ENCODE results near the gene MMD2.

Gene MMD2

DNA sequence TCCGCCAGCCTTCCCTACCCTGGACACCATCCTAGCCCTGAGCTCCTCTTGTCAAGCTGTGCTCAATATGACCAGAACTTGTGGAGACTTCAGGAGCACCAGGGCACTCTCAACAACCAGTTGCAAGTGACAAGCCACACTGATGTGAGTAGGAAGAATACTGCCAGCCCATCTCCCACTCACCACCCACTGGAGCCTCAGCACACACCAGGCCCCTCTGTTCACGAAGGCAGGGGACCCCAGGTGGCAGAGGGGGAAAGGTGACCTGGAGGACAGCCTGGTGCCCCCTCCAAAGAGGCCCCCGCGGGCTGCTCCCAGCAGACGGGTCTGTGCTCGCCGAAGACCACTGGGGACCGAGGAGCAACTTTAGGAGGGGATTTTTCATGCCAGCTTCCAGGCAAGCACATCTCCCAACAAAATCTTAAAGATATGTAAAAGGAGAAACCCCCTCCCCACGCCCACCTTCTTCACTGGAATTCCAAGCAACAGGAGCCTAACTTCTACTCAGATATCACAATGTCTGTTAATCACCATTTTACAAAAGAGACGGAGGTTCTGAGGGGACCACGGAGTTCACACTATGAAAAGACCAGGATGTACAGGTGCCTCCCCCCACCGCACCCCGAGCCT lies 1.0 kb downstream of the MMD2 start:
- DNase-seq = no peak

DNA sequence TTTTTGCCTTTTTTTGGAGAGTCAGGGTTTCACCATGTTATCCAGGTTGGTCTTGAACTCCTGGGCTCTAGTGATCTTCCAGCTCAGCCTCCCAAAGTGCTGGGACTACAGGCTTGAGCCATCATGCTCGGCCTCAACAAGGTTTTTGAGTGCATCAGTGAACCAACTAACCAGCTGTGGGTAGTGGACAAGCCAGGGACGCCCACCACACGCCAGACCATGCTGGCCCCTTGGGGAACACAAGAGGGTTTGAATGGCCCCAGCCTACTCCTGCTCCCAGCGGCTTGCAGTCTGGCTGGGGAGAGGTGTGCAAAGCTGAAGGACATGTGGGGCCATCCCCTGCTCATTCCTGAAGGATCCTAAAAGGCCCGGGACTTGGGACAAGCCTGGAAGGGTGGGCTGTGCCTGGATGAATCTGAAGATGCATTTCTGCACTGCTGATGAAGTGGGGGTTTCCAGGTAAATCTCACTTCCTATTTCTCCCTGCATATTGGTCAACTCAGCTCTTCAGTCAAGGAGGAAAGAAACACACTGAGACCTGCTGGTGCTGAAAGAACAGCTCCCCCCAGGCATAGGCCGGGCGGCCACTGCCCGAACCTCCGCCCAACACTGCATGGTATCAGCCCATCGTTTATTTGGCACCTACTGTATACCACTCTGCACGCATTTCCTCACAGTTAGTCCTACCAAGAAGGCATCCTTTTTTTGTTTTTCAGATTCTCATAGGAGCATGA lies 6.9 kb downstream of the MMD2 start:
- DNase-seq = no peak

DNA sequence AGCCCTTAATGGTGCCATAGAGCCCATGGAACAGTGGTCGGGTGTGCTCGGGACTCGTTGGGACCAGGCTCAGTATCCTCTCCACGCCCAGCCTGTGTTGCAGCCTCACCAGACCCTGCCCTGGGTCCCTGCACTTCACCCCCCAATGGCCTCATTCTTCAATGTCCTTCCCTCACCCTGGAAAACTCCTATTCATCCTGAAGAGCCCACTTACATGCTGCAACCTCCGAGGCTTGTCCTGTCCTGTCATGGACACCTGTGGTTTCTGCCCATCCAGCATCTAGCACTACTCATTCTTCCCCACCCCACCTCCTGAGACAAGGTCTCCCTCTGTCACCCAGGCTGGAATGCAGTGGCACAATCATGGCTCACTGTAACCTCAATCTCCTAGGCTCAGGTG lies 7.7 kb downstream of the MMD2 start:
- no peak for DNase-seq

DNA sequence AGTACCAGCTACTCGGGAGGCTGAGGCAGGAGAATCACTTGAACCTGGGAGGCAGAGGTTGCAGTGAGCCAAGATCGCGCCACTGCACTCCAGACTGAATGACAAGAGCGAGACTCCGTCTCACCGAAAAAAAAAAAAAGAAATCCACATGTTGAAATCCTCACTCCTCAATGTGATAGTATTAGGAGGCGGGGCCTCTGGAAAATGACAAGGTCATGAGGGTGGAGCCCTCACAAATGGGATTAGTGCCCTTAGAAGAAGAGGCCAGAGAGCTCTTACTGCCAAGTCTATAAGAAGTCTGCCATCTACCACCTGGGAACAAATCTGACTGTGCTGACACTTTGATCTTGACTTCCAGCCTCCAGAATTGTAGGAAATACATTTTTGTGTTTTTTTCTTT lies 10.6 kb downstream of the MMD2 start:
- no peak for DNase-seq

DNA sequence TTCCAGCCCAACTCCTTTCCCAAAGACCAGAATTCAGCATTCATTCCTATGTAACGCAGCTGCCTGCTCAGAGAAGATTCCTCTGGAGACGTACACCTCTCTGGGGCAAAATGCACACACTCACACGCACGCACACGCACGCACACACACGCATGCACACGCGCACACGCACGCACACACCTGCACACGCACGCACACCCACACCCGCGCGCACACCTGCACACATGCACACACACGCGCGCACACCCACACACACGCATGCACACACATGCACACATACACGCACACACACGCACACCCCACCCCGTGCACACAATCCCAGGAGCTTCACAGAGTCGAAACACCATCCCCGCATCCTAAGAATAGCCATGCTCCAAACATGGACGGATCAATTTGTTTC lies 13.0 kb downstream of the MMD2 start:
- no peak for DNase-seq

DNA sequence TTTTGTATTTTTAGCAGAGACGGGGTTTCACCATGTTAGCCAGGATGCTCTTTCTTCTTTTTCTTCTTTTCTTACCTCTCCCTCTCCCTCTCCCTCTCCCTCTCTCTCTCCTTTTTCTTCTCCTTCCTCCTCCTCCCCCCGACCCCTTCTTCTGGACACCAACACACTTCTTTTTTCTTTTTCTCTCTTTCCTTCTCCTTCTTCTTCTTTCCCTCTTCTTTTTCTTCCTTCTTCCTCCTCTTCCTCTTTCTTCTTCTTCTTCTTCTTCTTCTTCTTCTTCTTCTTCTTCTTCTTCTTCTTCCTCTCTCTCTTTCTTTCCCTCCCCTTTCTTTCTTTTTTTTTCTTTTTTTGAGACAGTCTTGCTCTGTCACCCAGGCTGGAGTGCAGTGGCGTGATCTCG lies 14.0 kb downstream of the MMD2 start:
- no peak for DNase-seq

DNA sequence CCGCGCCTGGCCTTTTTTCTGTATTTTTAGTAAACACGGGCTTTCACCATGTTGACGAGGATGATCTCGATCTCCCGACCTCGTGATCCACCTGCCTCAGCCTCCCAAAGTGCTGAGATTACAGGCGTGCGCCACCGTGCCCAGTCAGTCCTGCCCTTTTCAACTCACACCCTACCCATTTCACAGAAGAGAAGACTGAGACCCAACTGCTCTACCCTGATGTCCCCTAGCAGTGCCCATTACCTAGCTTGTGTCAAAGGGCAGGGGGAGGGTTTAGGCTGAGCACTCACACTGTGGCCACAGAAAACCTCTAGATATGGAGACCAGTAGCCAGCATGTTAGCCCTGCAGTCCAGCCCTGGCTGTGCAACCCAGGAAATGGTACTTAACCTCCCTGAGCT lies 15.7 kb downstream of the MMD2 start:
- DNase-seq = no peak

DNA sequence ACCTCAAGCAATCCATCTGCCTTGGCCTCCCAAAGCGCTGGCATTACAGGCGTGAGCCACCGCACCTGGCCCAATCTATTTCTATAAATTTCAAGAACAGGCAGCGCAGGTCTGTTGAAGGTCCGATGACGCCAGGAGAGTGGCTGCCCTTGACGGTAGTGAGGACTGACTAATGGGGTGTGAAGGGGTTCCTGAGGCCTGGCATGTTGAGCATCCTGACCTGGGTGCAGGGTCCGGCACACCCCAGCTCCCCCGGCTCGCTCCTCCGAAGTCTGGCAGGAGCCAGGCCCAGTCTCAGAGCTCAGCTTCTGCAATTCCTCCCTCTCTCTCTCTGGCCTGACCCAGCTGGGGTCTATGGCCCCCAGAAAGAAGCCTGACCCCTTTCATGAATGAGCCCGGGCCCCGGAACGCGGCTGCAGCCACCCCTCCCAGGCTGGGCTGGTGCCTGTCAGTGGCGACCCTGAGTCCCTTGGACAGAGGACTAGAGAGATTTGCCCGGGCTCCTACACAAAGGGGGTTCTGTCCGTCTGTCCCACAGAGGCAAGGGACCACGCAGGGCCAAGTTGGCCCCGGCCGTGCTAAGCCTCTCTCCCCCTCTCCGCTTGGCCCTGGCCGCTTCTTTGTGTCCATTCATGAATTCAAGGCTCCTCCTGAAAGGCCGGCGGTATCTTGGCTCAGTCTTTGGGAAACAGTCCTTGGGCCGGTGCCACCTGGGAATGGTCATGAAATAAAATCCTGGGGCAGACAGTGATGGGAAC lies 18.8 kb downstream of the MMD2 start:
- no peak for DNase-seq

DNA sequence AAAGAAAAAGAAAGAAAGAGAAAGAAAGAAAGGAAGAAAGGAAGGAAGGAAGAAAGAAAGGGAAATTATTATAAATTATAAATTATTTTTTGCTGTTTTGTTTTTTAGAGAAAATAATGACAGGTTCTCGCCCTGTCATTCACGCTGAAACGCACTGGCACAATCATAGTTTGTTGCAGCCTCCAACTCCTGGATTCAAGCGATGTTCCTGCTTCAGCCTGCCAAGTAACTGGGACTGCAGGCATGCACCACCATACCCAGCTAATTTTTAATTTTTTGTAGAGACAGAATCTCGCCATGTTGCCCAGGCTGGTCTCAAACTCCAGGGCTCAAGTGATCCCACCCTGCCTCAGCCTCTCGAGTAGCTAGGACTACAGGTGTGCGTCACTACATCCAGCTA lies 21.6 kb downstream of the MMD2 start:
- no peak for DNase-seq

DNA sequence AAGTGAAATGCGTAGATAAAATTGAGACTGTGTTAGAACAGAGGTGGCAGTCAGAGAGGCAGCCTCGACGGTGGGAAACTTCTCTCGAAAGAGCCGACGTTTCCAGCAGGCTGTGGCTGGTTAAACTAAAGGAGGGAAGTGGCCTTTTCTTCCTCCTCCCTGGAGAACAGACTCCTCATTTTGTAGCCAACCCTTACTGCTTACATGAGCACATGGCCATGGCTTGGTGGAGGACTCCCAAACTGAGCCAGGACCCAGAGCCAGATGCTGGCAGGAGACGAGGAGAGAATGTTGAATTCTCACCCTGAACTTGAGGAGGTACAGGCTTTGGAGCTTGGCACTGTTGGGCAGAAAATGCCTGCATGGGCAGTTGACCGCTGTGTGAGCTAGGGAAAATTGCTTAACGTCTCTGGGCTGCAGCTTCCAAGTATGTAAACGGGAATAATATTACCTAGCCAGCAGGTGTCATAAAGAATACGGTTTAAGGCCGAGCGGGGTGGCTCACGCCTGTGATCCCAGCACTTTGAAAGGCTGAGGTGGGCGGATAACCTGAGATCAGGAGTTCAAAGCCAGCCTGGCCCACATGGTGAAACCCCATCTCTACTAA lies 24.5 kb downstream of the MMD2 start:
- DNase-seq = no peak

DNA sequence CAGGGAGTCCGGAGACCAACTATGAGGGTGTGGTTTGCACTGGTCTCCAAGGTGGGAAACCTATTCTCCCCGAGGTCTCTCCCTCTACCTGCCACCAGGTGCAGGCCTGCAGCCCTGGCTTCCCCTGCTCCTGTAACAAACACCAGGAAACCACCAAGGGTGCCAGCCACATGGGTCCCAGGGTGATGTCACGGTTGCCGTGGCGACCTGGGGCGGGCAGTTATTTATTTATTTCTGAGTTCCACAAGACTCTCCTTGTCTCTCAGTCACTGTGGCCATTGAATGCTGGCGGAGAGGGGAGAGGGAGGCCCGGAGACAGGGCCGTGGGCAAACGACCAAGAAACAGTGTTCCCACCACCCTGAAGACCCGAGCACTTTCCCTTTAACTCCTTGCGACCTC lies 27.0 kb downstream of the MMD2 start:
- DNase-seq = no peak

DNA sequence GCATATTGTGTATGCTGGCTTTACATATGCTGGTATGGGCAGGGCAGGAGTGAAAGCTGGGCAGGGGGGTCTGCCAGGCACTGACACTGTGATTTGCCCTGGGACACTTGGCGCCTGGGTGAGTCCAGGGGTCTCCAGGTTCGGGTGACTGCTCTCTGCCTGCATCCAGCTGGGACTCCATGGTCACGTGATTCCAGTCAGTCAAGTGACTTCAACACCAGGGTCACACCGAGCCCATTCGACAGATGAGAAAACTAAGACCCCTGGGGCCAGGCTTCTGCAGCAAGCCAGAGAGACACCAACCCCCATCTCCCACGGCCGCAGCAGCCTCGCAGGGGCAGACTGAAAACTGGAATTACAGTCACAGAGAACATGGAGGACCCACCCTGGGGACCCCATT lies 30.0 kb downstream of the MMD2 start:
- DNase-seq = no peak

DNA sequence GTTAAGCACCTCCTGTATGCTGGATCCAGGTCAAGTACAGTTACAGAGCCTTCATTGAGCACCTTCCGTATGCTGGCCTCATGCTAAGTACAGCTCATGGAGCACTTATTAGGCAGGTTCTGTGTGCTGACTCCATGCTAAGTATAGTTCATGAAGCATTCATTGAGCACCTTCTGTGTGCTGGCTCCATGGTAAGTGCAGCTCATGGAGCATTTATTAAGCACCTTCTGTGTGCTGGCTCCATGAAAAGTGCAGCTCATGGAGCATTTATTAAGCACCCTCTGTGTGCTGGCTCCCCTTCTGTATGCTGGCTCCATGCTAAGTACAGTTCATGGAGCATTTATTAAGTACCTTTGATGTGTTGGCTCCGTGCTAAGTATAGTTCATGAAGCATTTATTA lies 30.5 kb downstream of the MMD2 start:
- no peak for DNase-seq

DNA sequence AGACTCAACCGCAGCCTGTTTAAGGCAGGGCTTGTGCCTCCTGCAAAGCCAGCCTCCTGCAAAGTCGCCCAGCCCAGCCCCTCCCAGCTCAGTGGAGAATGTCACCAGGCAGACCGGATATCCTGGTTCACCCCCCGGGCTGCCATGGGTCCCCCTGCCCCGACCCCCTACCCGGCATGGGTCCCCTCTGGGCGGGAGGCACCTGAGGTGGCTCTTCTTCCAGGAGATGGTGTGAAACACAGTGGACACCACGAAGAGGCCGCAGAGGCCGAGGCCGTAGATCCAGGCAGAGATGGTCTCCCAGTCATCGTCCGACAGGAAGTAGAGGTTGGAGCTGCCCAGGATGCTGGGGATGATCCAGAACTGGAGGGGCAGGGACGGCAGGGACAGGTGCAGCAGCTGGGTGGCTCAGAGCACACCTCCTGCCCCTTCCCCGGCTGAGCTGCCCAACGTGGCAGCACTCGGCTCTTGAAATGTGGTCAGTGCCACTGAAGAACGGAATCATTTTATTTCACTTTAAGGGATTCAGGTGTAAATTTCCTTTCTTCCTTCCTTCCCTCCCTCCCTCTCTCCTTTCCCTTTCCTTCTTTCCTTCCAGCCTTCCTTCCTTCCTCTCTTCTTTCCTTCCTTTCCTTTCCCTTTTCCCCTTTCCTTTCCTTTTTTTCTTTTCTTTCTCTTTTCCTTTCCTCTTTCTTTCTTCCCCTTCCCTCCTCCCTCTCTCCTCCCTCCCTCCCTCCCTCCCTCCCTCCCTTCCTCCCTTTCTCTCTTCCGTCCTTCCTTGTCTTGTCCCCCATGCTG lies 38.8 kb downstream of the MMD2 start:
- DNase-seq = no peak

DNA sequence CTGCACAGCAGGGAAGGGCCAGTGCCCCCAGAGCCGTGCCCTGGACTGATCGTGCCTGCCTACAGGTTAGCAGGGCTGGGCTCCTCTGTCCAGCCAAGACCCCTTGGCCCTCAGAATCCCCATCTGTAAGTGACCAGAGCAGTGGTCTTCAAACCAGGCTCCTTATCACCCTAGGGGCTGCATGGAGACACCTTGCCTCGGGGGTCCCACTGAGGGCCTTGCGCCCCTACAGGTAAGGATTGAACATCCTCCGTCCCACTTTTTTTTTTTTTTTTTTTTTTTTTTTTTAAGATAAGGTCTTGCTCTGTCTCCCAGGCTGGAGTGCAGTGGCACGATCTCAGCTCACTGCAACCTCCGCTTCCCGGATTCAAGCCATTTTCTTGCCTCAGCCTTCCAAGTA lies 42.9 kb downstream of the MMD2 start:
- no peak for DNase-seq

DNA sequence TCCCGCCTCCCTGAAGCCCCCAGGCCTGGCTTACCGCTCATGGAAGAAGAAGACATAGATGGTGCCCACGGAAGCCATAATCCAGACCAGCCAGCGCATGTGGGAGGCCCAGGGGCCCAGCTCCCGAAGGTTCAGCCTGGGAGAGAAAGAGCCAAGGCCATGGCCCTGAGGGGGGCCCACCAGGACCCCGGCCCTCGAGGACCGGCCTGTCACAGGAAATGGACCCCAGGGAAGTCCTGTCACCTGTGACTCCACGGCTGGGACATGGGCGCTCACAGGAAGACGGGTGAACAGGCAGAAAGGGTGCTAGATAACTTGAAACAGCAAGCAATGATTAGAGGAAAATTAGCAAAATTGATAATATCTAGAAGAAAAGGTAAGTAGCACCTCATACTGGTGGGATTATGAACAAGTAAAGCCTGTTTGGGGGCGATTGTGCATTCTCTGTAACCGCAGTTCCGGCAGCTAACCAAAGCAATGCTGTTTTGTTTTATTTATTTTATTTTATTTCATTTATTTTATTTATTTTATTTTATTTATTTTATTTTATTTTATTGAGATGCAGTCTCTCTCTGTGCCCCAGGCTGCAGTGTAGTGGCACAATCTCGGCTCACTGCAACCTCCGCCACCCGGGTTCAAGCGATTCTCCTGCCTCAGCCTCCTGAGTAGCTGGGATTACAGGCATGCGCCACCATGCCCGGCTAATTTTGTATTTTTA lies 47.7 kb downstream of the MMD2 start:
- no peak for DNase-seq

DNA sequence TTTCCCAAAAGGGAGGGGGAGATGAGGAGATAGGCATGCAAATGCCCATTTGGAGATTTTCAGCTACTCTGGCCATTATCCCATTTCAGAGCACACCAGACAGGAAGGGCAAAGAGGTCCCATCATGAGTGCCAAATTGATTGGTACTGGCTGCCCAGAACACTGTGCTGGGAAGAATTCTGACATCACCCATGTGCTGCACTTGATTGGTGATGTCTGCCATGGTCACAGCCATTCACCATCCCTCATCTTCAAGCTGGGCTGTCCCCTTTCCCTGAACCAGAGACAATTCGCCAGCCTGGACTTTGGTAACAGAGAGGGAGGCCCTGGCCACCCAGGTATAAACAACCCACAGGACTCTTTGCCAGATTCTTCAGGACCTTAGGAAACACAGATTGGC lies 52.3 kb downstream of the MMD2 start:
- DNase-seq = no peak

DNA sequence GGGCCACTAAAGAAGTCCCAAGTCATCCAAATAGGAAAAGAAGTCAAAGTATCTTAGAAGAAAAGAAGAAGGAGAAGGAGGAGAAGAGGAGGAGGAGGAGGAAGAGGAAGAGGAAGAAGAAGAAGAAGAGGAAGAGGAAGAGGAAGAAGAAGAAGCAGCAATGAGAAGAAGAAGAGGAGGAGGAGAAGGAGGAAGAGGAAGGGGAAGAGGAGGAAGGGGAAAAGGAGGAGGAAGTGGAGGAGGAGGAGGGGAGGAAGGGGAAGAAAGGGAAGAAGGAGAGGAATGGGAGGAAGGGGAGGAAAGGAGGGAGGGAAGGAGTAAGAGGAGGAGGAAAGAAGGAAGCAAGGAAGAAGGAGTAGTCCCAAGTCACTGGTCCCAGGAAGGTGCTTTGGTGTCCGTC lies 53.8 kb downstream of the MMD2 start:
- no peak for DNase-seq

DNA sequence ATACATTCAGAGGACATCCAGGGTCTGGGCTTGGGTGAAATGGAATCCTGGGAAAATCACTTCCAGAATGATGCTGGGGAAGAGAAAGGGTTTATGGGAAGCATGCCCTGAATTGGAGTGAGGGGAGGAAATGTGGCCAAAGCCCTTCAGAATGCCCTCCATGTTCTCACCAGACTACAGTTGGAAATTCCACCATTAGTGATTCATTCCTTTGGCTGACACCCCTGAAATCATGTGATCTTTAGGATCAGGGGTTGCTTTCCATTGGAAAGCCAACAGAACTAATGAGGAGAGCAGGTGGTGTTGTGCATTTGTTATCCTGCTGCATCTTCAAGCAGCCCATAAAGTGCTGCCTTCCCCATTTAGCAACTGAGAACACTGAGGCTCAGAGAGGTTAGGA lies 54.6 kb downstream of the MMD2 start:
- DNase-seq = no peak

DNA sequence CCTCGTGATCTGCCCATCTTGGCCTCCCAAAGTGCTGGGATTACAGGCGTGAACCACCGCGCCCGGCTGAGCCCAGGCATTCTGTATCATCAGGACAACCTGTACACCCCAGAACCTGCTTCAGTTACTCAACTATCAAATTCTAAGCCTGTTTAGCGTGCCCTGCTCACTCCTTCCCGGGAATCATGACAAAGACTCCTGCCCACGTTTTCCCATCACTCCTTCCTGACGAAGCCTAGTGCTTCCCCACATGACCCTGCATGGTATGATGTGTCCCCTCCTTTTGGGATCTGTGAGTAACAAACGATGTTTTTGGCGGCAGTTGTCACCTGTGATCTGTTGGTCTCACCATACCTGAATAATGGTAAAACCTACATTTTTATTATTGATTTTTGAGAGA lies 63.2 kb downstream of the MMD2 start:
- DNase-seq = no peak

DNA sequence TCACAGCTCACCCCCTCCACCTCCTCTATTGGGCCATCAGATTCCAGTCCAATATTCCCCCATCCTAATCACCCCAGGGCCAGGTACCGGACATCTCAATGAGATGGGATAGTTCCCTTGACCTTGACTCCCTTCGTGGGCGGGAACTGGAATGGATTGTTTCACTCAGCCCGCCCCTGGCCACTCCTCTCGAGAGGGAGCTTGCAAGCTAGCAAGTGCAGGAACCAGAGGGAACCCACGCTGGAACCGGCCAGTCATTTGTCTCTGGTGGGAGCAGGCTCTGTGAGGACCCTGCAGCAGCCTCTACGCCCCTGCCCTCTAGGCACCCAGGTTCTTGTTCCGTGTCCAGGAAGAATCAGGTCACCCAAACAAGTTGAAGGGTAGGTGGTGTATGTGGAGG lies 64.5 kb downstream of the MMD2 start:
- DNase-seq = no peak

DNA sequence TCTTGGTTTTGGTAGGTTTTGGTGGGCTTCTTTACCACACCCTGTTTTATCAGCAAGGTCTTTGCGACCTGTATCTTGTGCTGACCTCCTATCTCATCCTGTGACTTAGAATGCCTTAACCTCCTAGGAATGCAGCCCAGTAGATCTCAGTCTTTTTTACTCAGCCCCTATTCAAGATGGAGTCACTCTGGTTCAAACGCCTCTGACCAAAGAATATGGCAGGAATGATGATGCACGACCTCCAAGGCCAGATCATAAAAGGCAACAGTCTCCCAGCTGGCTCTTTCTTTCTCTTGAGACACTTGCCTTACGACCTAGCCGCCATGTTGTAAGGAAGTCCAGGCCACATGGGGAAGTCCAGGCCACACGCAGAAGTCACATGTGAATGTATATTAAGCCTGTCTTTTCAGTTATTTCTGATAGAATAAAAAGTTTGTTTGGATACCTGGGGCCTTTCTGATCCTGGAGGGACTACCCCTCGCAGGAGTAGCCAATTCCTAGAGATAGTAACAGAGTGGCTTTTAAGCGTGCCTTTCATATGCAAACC lies 65.0 kb downstream of the MMD2 start:
- no peak for DNase-seq

All from CD4-positive, alpha-beta T cell treated with Interleukin-17A for 4 hours (primary cell).